Mononuclear cell (primary cell): ENCODE data around the gene DLGAP4. TPM values are rescaled to one million over a fixed set of nuclear protein-coding genes. Genes with fewer than 3 reads are reported as not detected.
"Not testable (repeated sequence)": the region's sequence is repeated elsewhere in the genome, so short reads cannot be mapped to it uniquely, and the experiment has no call there.

ENCODE experiments used
- H3K27me3 ChIP-seq: 2 replicates; pipeline ENCODE4 v1.6.0; 2011; ENCODE audit warnings: low read length, control low read depth; ENCODE audit not compliant: insufficient read depth
- H3K4me1 ChIP-seq: 2 replicates; pipeline ENCODE4 v1.5.1; 2011; ENCODE audit warnings: mild to moderate bottlenecking, low read length, control low read depth; ENCODE audit not compliant: insufficient read depth
- H3K4me3 ChIP-seq: 2 replicates; pipeline ENCODE4 v1.5.1; 2011; ENCODE audit warnings: mild to moderate bottlenecking, low read length, moderate library complexity
- H3K9me3 ChIP-seq: 2 replicates; pipeline ENCODE4 v1.5.1; 2011; ENCODE audit warnings: low read depth, mild to moderate bottlenecking, control low read depth, low read length
- total RNA-seq: library from RNA; depleted of rRNA; stranded (reverse); fragments of >200 nt; gene quantifications from one replicate; pipeline ENCODE4 v1.2.3, GENCODE V29; 2012

The DLGAP4 gene
- total RNA-seq, 1 donor: 10.5 TPM

- not testable (repeated sequence) for H3K4me1 ChIP-seq, H3K4me3 ChIP-seq, H3K27me3 ChIP-seq, H3K9me3 ChIP-seq
These were observed 73.8 kb downstream of the DLGAP4 start for GRCh38 chr20:36379914-36380313.

- Histone ChIP-seq H3K9me3 (no peaks in the 10 kb centered on the region), H3K27me3 (no peaks in the 10 kb centered on the region), H3K4me1 (no peaks in the 10 kb centered on the region), H3K4me3 (no peak overlapping the region)
These were observed 78.0 kb downstream of the DLGAP4 start for GRCh38 chr20:36384022-36384619.

GRCh38 chr20:36385503-36385902 lies 79.4 kb downstream of the DLGAP4 start:
- H3K4me1 ChIP-seq: no peaks in the 10 kb centered on the region
- no peak overlapping the region for H3K4me3 ChIP-seq
- no peaks in the 10 kb centered on the region for H3K9me3 ChIP-seq
- H3K27me3 ChIP-seq: no peaks in the 10 kb centered on the region

- no peak overlapping the region for H3K4me3 ChIP-seq
- H3K4me1 ChIP-seq: no peaks in the 10 kb centered on the region
- no peaks in the 10 kb centered on the region for H3K9me3 ChIP-seq
- H3K27me3 ChIP-seq: no peaks in the 10 kb centered on the region
These were observed 80.1 kb downstream of the DLGAP4 start for GRCh38 chr20:36386236-36386635.

GRCh38 chr20:36390269-36390668 lies 84.1 kb downstream of the DLGAP4 start:
- Histone ChIP-seq H3K4me3 (no peak overlapping the region), H3K27me3 (no peaks in the 10 kb centered on the region), H3K4me1 (no peaks in the 10 kb centered on the region), H3K9me3 (no peaks in the 10 kb centered on the region)

- Histone ChIP-seq H3K4me1 (no peaks in the 10 kb centered on the region), H3K4me3 (no peak overlapping the region), H3K9me3 (no peaks in the 10 kb centered on the region), H3K27me3 (no peaks in the 10 kb centered on the region)
These were observed 84.7 kb downstream of the DLGAP4 start for GRCh38 chr20:36390719-36391415.

- Histone ChIP-seq H3K4me1 (no peaks in the 10 kb centered on the region), H3K4me3 (no peak overlapping the region), H3K27me3 (no peaks in the 10 kb centered on the region), H3K9me3 (no peaks in the 10 kb centered on the region)
These were observed 85.3 kb downstream of the DLGAP4 start for GRCh38 chr20:36391456-36391855.

DNA sequence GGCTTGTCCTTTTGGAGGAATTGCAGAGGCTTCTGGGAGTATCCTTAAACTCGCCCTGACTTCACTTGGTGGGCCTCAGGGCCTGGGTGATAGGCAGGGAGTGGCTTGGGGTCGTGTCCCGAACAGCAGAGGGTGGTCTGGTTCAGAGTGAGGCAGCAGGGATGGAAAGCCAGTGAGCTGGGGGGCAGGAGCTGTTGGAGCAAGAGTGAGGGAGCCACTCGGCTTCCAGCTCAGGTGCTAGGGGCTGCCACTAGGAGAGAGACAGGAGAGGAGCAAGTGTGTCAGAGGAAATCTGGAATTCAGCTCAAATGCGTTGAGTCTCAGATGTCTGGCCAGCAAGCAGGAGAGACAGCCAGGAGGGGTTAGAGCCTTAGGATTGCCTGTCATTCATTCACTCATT lies 85.8 kb downstream of the DLGAP4 start:
- Histone ChIP-seq H3K4me3 (no peak overlapping the region), H3K27me3 (no peaks in the 10 kb centered on the region), H3K4me1 (no peaks in the 10 kb centered on the region), H3K9me3 (no peaks in the 10 kb centered on the region)

DNA sequence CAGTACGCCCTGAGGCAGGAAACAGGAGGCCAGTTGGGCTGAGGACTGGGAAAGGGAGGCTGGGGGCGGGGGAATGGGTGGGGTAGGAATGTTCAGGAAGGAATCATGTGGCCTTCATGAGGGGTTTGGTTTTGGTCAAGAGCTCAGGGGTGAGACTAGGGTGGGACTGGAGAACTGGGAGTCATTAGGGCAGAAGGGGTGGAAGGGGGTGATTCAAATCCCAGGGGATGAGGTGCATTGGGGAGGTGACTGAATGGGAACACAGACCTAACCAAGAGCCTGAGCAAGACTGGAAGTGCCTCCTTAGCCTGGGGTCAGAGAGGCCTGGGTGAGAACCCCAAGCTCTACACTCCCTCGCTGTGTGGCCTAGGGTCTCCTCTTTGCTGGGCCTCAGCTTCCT lies 86.8 kb downstream of the DLGAP4 start:
- H3K4me3 ChIP-seq: no peak overlapping the region
- no peaks in the 10 kb centered on the region for H3K4me1 ChIP-seq
- no peaks in the 10 kb centered on the region for H3K27me3 ChIP-seq
- H3K9me3 ChIP-seq: no peaks in the 10 kb centered on the region

GRCh38 chr20:36394340-36394965 lies 88.3 kb downstream of the DLGAP4 start:
- Histone ChIP-seq H3K4me1 (no peaks in the 10 kb centered on the region), H3K27me3 (no peaks in the 10 kb centered on the region), H3K9me3 (no peaks in the 10 kb centered on the region), H3K4me3 (no peak overlapping the region)

DNA sequence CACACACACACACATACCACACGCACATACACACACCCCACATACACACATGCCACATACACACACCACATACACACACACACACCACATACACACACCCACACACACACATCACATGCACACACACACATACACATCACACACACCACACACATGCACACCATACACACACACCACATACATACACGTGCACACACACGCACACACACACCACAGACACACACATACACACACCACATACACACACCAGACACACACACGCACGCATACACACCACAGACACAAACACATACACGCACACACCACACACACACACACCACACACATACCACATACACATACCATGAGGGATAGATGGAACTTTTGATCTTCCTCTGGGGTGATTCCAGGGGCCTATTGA lies 90.2 kb downstream of the DLGAP4 start:
- no peaks in the 10 kb centered on the region for H3K27me3 ChIP-seq
- H3K9me3 ChIP-seq: no peaks in the 10 kb centered on the region
- H3K4me1 ChIP-seq: no peaks in the 10 kb centered on the region
- no peak overlapping the region for H3K4me3 ChIP-seq

- H3K9me3 ChIP-seq: no peaks in the 10 kb centered on the region
- no peaks in the 10 kb centered on the region for H3K27me3 ChIP-seq
- no peak overlapping the region for H3K4me3 ChIP-seq
- no peaks in the 10 kb centered on the region for H3K4me1 ChIP-seq
These were observed 90.9 kb downstream of the DLGAP4 start for GRCh38 chr20:36396847-36397630.

- Histone ChIP-seq H3K27me3 (peaks cover 4% of the 10 kb centered on the region), H3K4me1 (no peaks in the 10 kb centered on the region), H3K4me3 (no peak overlapping the region), H3K9me3 (no peaks in the 10 kb centered on the region)
These were observed 92.4 kb downstream of the DLGAP4 start for GRCh38 chr20:36398515-36398914.

DNA sequence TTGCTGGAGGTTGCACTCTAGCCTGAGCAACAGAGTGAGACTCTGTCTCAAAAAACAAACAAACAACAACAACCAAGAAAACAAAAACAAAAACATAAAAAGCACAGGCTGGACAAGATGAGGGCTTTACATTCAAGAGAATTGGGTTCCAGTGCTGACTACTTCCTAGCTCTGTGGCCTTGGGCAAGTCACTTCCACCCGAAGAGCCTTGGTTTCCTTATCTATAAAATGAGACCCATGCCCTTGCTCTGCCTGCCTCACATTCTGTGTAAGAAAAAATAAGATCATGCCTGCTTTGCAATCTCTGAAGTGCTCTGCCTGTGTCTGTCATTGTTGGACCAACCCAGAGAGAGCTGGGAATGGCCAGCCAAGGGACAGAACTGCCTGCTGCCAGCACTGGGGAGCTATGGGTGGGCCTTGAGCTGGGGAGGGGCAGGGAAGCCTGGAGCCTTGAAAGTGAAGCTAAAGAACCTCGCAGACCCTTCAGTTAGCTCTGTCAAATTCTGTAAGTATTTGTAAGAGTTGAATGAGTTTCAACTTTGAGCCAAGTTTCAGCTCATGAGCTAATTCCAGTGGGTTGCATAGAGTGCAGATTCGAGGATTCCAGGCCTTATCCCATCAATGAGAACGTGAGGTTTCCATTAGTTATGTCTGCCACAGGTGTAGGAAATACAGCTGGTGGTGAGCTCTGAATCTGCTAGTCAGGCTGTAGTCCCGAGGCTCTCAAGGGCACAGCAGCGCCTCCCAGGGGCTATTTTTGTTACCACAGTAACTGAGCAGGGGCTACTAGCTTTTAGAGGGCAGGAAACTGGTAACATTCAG lies 93.2 kb downstream of the DLGAP4 start:
- Histone ChIP-seq H3K27me3 (peaks cover 4% of the 10 kb centered on the region), H3K9me3 (no peaks in the 10 kb centered on the region), H3K4me3 (no peak overlapping the region), H3K4me1 (no peaks in the 10 kb centered on the region)
